BE2C (cell line): Measurements from ENCODE around the gene SNRPE.

ENCODE experiments used
- DNase-seq: peaks from one replicate; pipeline ENCODE4 v3.0.0-alpha.2; 2020
- H3K27me3 ChIP-seq: fragments of 250-450 bp; sonication (Bioruptor Pico); 2 replicates; pipeline ENCODE4 v1.5.1; 2020; ENCODE audit warnings: mild to moderate bottlenecking
- H3K36me3 ChIP-seq: fragments of 250-450 bp; sonication (Bioruptor Pico); 2 replicates; pipeline ENCODE4 v1.5.1; 2020; ENCODE audit warnings: mild to moderate bottlenecking
- H3K4me1 ChIP-seq: fragments of 250-450 bp; sonication (Bioruptor Pico); 2 replicates; pipeline ENCODE4 v1.5.1; 2020
- H3K4me3 ChIP-seq: 2 replicates; pipeline ENCODE4 v1.5.1; 2011; ENCODE audit warnings: low read depth, low read length
- H3K9me3 ChIP-seq: fragments of 250-450 bp; sonication (Bioruptor Pico); 2 replicates; pipeline ENCODE4 v1.5.1; 2020
- TF ChIP-seq, protein P1 (sequence below): IDR thresholded peaks from 2 replicates; pipeline ENCODE4 v1.5.1; 2012; ENCODE audit warnings: mild to moderate bottlenecking, low read depth, low read length

The SNRPE gene

DNA sequence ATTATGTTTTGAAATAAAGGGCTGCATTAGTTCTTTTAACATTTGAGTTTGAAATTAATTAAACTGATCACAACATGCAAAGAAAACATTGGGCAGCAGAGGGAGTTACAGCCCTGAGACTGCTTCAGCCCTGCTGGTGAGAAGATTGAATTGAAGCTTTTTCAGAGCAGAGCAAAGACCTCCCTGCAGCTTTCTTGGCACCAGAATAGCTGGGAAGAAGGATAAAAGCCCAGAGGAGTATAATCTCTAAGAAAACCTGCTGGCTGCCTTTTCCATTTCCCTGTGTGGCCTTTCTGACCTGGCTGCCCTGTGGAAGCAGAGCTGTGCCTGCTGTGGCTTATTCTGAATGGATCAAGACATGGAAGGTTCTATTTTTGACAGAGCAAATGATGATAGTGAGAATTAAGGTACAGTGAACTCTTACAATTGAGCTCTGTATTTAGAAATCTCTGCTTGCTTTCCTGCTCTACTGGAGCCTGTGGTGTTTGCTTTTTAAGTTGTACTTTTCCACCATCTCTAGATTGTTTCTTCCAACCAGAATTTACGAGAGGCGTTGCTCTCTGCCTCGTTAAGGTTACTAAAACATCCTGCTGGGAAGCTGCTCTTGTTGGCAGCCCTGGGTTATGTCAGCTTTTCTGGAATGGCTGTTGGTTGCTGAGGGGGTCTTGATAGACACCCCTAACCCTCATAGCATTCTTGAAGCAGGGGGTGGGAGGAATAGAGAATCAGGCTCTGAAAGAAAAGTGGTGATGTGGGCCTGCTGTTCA lies 9.9 kb downstream of the SNRPE start:
- Histone ChIP-seq H3K27me3 (no peaks in the 10 kb centered on the region), H3K9me3 (no peaks in the 10 kb centered on the region), H3K36me3 (peaks cover 63% of the 10 kb centered on the region), H3K4me3 (no peak overlapping the region), H3K4me1 (no peaks in the 10 kb centered on the region)
- DNase-seq, result peak; percentile 51
- TF ChIP-seq, protein P1, sequence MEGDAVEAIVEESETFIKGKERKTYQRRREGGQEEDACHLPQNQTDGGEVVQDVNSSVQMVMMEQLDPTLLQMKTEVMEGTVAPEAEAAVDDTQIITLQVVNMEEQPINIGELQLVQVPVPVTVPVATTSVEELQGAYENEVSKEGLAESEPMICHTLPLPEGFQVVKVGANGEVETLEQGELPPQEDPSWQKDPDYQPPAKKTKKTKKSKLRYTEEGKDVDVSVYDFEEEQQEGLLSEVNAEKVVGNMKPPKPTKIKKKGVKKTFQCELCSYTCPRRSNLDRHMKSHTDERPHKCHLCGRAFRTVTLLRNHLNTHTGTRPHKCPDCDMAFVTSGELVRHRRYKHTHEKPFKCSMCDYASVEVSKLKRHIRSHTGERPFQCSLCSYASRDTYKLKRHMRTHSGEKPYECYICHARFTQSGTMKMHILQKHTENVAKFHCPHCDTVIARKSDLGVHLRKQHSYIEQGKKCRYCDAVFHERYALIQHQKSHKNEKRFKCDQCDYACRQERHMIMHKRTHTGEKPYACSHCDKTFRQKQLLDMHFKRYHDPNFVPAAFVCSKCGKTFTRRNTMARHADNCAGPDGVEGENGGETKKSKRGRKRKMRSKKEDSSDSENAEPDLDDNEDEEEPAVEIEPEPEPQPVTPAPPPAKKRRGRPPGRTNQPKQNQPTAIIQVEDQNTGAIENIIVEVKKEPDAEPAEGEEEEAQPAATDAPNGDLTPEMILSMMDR, result peak; percentile 96

DNA sequence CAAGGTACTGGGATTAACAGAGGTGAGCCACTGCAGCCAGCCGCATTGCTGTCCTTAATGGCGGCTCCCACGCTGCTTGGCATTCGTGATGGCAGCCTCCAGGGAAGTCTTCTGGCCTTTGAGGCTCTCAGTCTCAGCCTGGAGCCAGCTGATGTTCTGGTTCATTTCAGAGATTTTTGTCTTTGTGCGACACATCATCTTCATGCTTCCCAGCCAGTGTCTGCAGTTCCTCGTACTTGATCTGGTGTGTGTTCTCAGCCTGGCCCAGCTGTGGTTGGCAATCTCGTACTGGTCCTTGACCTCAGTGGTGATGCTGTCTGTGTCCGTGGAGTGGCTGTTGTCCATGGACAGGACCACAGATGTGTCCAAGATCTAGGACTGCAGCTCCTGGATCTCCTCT lies 11.7 kb downstream of the SNRPE start:
- TF ChIP-seq, protein P1, result no peak
- Histone ChIP-seq H3K4me3 (no peak overlapping the region), H3K27me3 (no peaks in the 10 kb centered on the region), H3K4me1 (no peaks in the 10 kb centered on the region), H3K36me3 (peaks cover 54% of the 10 kb centered on the region), H3K9me3 (no peaks in the 10 kb centered on the region)
- DNase-seq, result no peak

DNA sequence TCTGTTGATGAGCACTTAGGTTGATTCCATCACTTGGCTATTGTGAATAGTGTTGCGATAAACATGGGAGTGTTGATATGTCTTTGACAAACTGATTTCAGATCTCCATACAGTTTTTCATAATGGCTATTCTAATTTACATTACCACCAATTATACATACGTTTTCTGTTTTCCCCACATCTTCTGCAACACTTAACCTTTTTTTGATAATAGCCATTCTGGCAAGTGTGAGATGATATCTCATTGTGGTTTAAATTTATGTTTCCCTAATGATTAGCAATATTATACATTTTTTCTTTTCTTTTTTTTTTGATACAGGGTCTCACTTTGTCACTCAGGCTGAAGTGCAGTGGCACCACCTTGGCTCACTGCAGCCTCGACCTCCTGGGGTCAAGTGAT lies 17.0 kb downstream of the SNRPE start:
- no peaks in the 10 kb centered on the region for H3K9me3 ChIP-seq
- no peaks in the 10 kb centered on the region for H3K27me3 ChIP-seq
- DNase-seq, result no peak
- no peak overlapping the region for H3K4me3 ChIP-seq
- no peaks in the 10 kb centered on the region for H3K4me1 ChIP-seq
- peaks cover 16% of the 10 kb centered on the region for H3K36me3 ChIP-seq
- TF ChIP-seq, protein P1, result no peak

DNA sequence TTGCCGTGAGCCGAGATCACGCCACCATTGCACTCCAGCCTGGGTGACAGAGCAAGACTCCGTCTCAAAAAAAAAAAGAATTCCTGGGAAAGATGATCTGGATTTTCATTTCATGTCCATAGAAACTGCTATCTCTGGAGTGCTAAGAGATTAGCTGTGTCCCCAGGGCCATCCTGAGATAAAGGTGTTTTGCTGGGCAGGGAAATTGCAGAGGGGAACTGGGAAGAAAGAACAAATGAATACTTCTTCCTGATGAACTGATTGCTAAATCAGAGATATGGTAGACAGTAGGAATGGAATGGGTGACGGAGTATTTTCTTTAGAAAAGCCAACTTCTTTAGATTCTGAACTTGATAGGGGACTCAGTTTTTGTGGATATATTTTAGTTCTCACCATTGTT lies 19.2 kb downstream of the SNRPE start:
- TF ChIP-seq, protein P1, result no peak
- H3K27me3 ChIP-seq, result no peaks in the 10 kb centered on the region
- H3K36me3 ChIP-seq, result peaks cover 10% of the 10 kb centered on the region; the same call in 1 of the 2 replicates
- no peak overlapping the region for H3K4me3 ChIP-seq
- no peak for DNase-seq
- no peaks in the 10 kb centered on the region for H3K9me3 ChIP-seq
- H3K4me1 ChIP-seq, result no peaks in the 10 kb centered on the region

DNA sequence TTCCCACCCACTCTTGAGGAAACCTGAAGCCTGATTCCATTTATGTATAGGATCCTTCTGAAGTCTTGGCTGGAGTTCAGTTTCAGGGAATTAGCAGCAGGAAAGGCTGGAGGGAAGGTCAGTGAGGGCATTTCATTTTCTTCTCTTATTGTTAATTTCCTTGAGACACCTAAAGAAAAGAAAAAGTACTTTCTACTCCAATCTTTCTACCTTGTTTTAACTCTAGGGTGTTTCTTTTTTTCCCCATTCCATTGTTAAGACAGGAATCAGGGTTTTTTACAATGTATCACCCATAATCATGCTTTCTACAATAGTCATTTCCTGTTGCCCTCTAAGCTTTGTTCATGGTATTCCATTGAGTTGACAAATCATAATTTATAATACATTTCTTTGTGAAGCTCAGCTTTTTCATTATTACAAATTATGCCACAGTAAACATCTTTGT lies 27.4 kb downstream of the SNRPE start:
- DNase-seq, result no peak
- no peaks in the 10 kb centered on the region for H3K27me3 ChIP-seq
- H3K9me3 ChIP-seq, result no peaks in the 10 kb centered on the region
- H3K4me1 ChIP-seq, result no peaks in the 10 kb centered on the region
- H3K36me3 ChIP-seq, result no peaks in the 10 kb centered on the region
- TF ChIP-seq, protein P1, result no peak
- no peak overlapping the region for H3K4me3 ChIP-seq

DNA sequence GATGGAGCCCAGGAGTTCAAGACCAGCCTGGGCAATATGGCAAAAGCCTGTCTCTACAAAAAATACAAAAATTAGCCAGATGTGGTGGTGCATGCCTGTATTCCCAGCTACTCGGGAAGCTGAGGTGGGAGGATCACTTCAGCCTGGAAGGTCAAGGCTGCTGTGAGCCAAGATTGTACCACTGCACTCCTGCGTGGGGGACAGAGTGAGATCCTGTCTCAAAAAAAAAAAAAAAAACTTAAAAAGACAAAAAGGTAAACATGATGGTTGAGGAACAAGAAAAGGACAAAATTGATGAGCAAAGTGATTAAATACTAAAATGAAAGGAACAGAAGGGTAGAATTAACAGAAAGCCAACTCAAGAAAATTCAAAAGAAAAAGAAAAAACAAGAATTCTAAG lies 30.6 kb downstream of the SNRPE start:
- no peak for DNase-seq
- H3K4me1 ChIP-seq, result no peaks in the 10 kb centered on the region
- TF ChIP-seq, protein P1, result no peak
- H3K27me3 ChIP-seq, result no peaks in the 10 kb centered on the region
- H3K4me3 ChIP-seq, result no peak overlapping the region
- no peaks in the 10 kb centered on the region for H3K36me3 ChIP-seq
- peaks cover 4% of the 10 kb centered on the region for H3K9me3 ChIP-seq
